Loucy (cell line): ENCODE measurements around the gene ILF3.
"Not testable (repeated sequence)": the region's sequence is repeated elsewhere in the genome, so short reads cannot be mapped to it uniquely, and the experiment has no call there.

ENCODE experiments used
- H2AFZ ChIP-seq: fragments of 200-600 bp; sonication (generic); 2 replicates; pipeline ENCODE4 v1.6.0; 2016; ENCODE audit warnings: antibody characterized with exemption, mild to moderate bottlenecking, low read length, moderate library complexity
- H3F3A ChIP-seq: fragments of 200-600 bp; 2 replicates; pipeline ENCODE4 v1.6.0; 2016; ENCODE audit warnings: antibody characterized with exemption, low read depth, mild to moderate bottlenecking
- H3K27me3 ChIP-seq: fragments of 200-600 bp; sonication (generic); 2 replicates; pipeline ENCODE4 v1.6.1; 2014; ENCODE audit warnings: low read length, mild to moderate bottlenecking; ENCODE audit not compliant: insufficient read depth, poor library complexity, severe bottlenecking
- H3K36me3 ChIP-seq: fragments of 200-600 bp; sonication (generic); 2 replicates; pipeline ENCODE4 v1.6.1; 2016; ENCODE audit warnings: low read length; ENCODE audit not compliant: insufficient read depth
- H3K4me1 ChIP-seq: fragments of 200-600 bp; sonication (generic); 2 replicates; pipeline ENCODE4 v1.5.1; 2014; ENCODE audit warnings: low read length, mild to moderate bottlenecking; ENCODE audit not compliant: insufficient read depth, poor library complexity, severe bottlenecking
- H3K4me2 ChIP-seq: fragments of 200-600 bp; sonication (generic); 2 replicates; pipeline ENCODE4 v1.6.0; 2014; ENCODE audit warnings: antibody characterized with exemption, low read length, low read depth, mild to moderate bottlenecking; ENCODE audit not compliant: poor library complexity, severe bottlenecking
- H3K4me3 ChIP-seq: fragments of 200-600 bp; sonication (generic); 2 replicates; pipeline ENCODE4 v1.5.1; 2014; ENCODE audit warnings: low read length, mild to moderate bottlenecking, mixed read lengths; ENCODE audit not compliant: poor library complexity, severe bottlenecking
- H3K79me2 ChIP-seq: fragments of 200-600 bp; sonication (generic); 2 replicates; pipeline ENCODE4 v1.6.1; 2014; ENCODE audit warnings: low read length; ENCODE audit not compliant: insufficient read depth
- H3K9ac ChIP-seq: fragments of 200-600 bp; sonication (generic); 2 replicates; pipeline ENCODE4 v1.6.0; 2014; ENCODE audit warnings: mild to moderate bottlenecking, low read depth, low read length, moderate library complexity; ENCODE audit not compliant: poor library complexity, severe bottlenecking
- H3K9me2 ChIP-seq: fragments of 200-600 bp; sonication (generic); replicated peaks from 2 replicates; pipeline ENCODE4 v1.6.1; 2016; ENCODE audit warnings: low read depth, low read length, mixed read lengths
- H3K9me3 ChIP-seq: fragments of 200-600 bp; sonication (generic); 2 replicates; pipeline ENCODE4 v1.6.1; 2014; ENCODE audit warnings: mild to moderate bottlenecking, antibody characterized with exemption, low read length, low read depth; ENCODE audit not compliant: insufficient read depth
- H4K20me1 ChIP-seq: fragments of 200-600 bp; sonication (generic); 2 replicates; pipeline ENCODE4 v1.6.0; 2014; ENCODE audit warnings: antibody characterized with exemption, low read length, mild to moderate bottlenecking; ENCODE audit not compliant: insufficient read depth, poor library complexity, severe bottlenecking
- EZH2phosphoT487 ChIP-seq: fragments of 200-600 bp; IDR thresholded peaks from 2 replicates; pipeline ENCODE4 v1.6.1; 2018; ENCODE audit warnings: antibody characterized with exemption, mild to moderate bottlenecking, moderate library complexity, borderline replicate concordance
- TF ChIP-seq, protein P1 (sequence below): fragments of 200-600 bp; sonication (generic); conservative IDR thresholded peaks from 2 replicates; pipeline ENCODE4 v1.5.1; 2014; ENCODE audit warnings: mild to moderate bottlenecking, antibody characterized with exemption, low read length

The ILF3 gene

GRCh38 chr19:10670876-10671804 is 17.0 kb downstream of the ILF3 start:
- Histone ChIP-seq H3K9me3 (no peaks in the 10 kb centered on the region), H3K79me2 (peaks cover 95% of the 10 kb centered on the region), H3F3A (no peaks in the 10 kb centered on the region), H3K9ac (no peak overlapping the region), H3K4me1 (no peaks in the 10 kb centered on the region), H3K27me3 (no peaks in the 10 kb centered on the region), H3K4me3 (no peak overlapping the region), H3K4me2 (no peak overlapping the region), H3K36me3 (peaks cover 86% of the 10 kb centered on the region), H3K9me2 (no peaks in the 10 kb centered on the region), H4K20me1 (peaks cover 91% of the 10 kb centered on the region), H2AFZ (no peak overlapping the region)
- TF ChIP-seq, protein P1, sequence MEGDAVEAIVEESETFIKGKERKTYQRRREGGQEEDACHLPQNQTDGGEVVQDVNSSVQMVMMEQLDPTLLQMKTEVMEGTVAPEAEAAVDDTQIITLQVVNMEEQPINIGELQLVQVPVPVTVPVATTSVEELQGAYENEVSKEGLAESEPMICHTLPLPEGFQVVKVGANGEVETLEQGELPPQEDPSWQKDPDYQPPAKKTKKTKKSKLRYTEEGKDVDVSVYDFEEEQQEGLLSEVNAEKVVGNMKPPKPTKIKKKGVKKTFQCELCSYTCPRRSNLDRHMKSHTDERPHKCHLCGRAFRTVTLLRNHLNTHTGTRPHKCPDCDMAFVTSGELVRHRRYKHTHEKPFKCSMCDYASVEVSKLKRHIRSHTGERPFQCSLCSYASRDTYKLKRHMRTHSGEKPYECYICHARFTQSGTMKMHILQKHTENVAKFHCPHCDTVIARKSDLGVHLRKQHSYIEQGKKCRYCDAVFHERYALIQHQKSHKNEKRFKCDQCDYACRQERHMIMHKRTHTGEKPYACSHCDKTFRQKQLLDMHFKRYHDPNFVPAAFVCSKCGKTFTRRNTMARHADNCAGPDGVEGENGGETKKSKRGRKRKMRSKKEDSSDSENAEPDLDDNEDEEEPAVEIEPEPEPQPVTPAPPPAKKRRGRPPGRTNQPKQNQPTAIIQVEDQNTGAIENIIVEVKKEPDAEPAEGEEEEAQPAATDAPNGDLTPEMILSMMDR = no peak
- TF ChIP-seq EZH2phosphoT487 = no peak

- not testable (repeated sequence) for H2AFZ ChIP-seq, H3F3A ChIP-seq, H3K9ac ChIP-seq, H3K27me3 ChIP-seq, H3K4me2 ChIP-seq, H3K4me1 ChIP-seq, H3K4me3 ChIP-seq, H3K9me3 ChIP-seq, H3K9me2 ChIP-seq
- peaks cover 90% of the 10 kb centered on the region for H3K79me2 ChIP-seq
- peaks cover 86% of the 10 kb centered on the region for H4K20me1 ChIP-seq
- peaks cover 83% of the 10 kb centered on the region for H3K36me3 ChIP-seq
These were observed 17.8 kb downstream of the ILF3 start for GRCh38 chr19:10671922-10672321.

DNA sequence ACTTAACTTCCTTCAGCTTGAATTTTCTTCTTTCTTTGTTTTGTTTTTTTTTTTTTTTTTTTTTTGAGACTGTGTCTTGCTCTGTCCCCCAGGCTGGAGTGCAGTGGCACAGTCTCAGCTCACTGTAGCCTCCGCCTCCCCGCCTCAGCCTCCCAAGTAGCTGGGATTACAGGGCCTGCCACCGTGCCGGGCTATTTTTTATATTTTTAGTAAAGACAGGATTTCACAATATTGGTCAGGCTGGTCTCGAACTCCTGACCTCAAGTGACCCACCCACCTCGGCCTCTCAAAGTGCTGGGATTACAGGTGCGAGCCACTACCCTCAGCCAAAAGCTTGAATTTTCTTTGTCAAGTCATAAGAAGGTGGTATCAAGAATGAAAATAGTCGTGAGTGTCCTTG is 21.1 kb downstream of the ILF3 start:
- H3K9ac ChIP-seq, H3K4me1 ChIP-seq, H3F3A ChIP-seq, H3K4me3 ChIP-seq, H3K4me2 ChIP-seq, H3K9me2 ChIP-seq, H3K9me3 ChIP-seq, H2AFZ ChIP-seq, H3K27me3 ChIP-seq: not testable (repeated sequence)
- Histone ChIP-seq H3K36me3 (peaks cover 94% of the 10 kb centered on the region), H4K20me1 (peaks cover 84% of the 10 kb centered on the region), H3K79me2 (peaks cover 74% of the 10 kb centered on the region)

GRCh38 chr19:10677751-10678150 is 23.6 kb downstream of the ILF3 start:
- H3K79me2 ChIP-seq = peaks cover 61% of the 10 kb centered on the region
- H3F3A ChIP-seq = no peaks in the 10 kb centered on the region
- H3K9me3 ChIP-seq = no peaks in the 10 kb centered on the region
- TF ChIP-seq, protein P1 = no peak
- no peak for TF ChIP-seq EZH2phosphoT487
- H3K9me2 ChIP-seq = no peaks in the 10 kb centered on the region
- no peak overlapping the region for H3K9ac ChIP-seq
- H3K27me3 ChIP-seq = no peaks in the 10 kb centered on the region
- peaks cover 95% of the 10 kb centered on the region for H3K36me3 ChIP-seq
- H2AFZ ChIP-seq = no peak overlapping the region
- H3K4me2 ChIP-seq = no peak overlapping the region
- peaks cover 72% of the 10 kb centered on the region for H4K20me1 ChIP-seq
- H3K4me1 ChIP-seq = no peaks in the 10 kb centered on the region
- H3K4me3 ChIP-seq = no peak overlapping the region
